Right ventricle myocardium inferior (tissue), 1 donor: ENCODE measurements around the gene BCL2L11. TPM values are rescaled to one million over a fixed set of nuclear protein-coding genes. Genes with fewer than 3 reads are reported as not detected.

Source experiments
- ATAC-seq: fragments of 200-7000 bp; cut with Tn5 transposase; one replicate; pipeline ENCODE4 v1.9.1; 2020; ENCODE audit warnings: mild to moderate bottlenecking, moderate library complexity
- DNase-seq: peaks from one replicate; pipeline ENCODE4 v3.0.0; 2021; ENCODE audit errors: missing footprints
- intact Hi-C: fragments of 100-400 bp; cut with DNase I; formaldehyde crosslinking; loops from one replicate; pipeline ENCODE4 v1.11.0; 2022
- total RNA-seq: library from RNA; stranded (reverse); fragmentation: NEBNext Ultra II Directional; extraction: Animal tissue kit (Norgen Biotek cat#: 25700); gene quantifications from one replicate; pipeline ENCODE4 v1.2.1, GENCODE V29; 2021
- donor health status: DM: no; HTN: yes; CAD: no; lungs with severe emphysema.

BCL2L11 gene
- total RNA-seq, 1 donor from 2014 or later: 9.1 TPM

DNA sequence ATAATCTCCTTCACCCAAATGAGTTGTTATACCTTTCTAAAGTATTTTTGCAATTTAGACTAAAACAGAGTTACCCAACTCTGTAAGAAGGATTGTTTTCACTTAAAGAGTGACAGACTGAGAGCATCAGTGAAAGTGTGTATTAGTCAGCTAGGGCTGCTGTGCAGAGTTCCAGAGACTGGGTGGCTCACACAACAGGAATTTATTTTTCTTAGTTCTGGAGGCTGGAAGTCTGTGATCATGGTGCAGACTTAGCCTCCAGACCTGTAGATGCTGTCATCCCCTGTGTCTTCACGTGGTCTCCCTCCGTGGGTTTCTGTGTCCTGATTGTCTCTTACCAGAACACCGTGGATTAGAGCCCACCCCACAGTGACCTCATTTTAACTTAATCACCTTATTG lies 40.0 kb downstream of the BCL2L11 start:
- no peak for ATAC-seq
- intact Hi-C loops: no loop called here

DNA sequence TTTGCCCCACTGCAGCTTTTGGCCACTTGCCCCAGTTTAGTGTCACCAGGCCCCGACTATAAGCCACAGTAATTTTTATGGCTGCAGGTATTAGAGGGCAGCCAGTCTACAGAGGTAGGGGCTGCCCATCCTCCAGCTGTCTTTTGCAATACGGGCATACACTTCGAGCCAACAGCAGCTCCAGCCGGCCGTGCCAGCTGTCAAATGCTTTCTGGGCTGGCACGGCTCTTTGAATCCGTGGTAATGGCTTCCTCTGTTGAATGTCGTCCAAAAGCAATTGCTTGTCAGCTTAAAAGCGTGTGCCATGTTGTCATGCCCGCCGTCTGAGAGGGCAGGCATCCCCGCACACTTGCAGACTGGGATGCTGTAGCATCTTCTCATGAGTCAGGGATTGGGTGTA lies 41.3 kb downstream of the BCL2L11 start:
- intact Hi-C loops: no loop called here
- peak; percentile 83 for DNase-seq
- ATAC-seq: peak; percentile 83

More for the DNA sequence above, 40.0 kb downstream of the BCL2L11 start:
- no peak for DNase-seq

DNA sequence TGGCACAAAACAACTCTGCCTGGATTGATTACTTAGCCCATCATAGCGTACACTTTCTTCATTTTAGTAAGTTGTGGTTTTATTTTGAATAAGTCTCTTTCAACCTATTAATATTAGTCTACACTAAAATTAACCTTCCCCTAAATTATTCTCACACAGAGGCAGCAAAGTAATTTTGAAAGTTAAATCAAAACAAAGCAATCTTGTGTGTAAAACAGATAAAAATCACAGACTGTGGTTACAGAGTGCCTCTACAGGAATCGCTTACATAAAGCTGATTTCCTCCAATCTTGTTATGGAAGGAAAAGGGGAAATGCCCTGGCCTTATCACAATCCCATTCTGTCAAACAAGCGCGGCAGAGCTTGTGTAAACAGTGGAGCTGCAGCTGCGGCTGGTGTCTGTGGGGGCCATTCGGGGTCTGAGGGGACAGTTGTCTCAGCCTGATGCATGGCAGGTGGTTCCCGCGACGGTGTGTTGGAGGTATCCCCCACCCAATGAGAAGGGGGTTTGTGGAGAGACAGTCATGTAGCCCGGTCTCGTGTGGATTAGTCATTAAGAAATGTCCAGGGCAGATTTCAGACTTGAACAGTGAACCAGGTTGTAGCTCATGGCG lies 42.1 kb downstream of the BCL2L11 start:
- ATAC-seq (no peak), DNase-seq (no peak)
- intact Hi-C loops: no loop called here

DNA sequence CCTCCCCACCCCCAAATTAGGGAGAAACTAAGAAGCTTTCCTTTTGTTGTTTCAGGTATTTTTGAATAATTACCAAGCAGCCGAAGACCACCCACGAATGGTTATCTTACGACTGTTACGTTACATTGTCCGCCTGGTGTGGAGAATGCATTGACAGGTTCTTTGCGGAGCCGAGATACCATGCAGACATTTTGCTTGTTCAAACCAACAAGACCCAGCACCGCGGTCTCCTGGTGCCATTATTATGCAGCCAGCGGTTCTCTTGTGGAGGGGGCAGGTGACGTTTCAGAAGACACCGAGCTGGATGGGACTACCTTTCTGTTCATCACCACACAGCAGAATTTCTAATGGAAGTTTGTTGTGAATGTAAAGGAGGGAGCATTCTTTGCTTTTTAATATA lies 43.4 kb downstream of the BCL2L11 start:
- no peak for ATAC-seq
- no peak for DNase-seq
- intact Hi-C loops: no loop called here

DNA sequence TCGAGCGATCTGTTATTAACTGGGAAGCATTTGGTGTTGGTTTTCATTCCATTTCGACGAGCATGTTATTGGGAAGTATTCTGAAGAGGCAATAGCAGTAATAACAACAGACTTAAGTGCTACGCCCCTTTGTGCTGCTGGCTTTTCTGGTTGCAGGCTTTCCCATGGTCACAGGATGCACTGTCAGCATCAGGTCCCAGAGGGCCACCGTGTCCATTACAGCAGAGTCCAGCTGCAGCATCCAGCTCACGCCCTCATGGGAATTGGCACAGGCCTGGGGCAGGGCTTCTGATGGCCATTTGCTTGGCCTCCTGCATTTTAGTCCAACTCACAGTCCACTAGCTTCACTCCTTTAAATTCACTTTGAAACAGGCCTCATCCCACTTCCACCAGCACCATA lies 44.4 kb downstream of the BCL2L11 start:
- DNase-seq (peak; percentile 80), ATAC-seq (peak; percentile 52)

DNA sequence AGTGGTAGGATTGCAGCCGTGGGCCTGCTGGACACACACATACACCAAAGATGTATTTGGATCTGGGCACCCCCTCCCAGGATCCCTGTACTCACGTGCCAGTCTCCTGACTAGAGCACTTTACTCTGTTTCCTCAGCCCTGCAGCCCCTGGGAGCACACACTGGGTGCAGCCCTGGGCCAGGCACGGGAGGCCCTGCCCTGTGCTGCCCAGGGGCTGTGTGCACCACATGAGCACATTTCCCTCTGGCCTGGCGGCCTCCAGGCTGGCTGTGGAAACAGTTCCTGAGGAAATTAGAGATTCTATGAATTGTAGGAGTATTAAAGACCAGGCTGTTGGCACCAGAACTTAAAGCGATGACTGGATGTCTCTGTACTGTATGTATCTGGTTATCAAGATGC lies 45.4 kb downstream of the BCL2L11 start:
- DNase-seq (no peak), ATAC-seq (no peak)
- intact Hi-C loops: no loop called here

More for the DNA sequence above, 44.4 kb downstream of the BCL2L11 start:
- intact Hi-C loops: no loop called here

DNA sequence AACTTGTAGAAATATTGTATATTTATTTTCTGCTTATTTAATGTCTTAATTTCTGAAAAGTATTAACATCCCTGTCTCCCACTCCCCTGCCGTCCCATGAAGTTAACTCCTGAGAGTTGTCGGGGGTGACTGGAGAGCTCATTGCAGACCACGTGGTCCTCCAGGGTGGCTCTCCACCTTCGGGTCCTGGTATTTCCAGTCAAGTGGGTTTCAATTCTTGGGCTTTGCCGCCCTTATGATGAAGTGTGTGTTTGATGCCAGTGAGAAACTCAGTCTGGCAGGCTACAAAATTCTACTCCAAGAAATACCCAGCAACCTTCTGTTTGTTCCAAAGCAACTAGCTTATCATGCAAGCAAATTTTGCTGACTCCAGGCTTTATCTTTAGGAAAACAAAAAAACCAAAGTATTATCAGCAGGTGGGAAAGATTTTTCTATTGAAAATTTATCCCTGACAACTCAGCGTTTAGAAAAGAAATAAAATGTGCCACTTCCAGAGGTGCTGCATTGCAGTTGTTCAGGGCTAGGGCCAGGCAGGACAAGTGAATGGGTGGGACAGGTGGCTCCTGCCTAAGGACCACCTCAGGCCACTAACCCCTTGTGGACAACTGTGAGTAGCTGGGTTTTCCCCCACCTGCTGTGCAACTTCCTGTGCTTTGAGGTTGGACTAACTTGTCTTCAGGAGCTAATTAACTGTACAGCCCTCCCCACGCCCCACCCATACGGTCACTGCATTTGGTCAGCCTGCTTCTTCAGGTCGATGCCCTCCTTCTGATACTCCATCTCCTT lies 46.6 kb downstream of the BCL2L11 start:
- DNase-seq: no peak
- intact Hi-C loops: no loop called here
- no peak for ATAC-seq

DNA sequence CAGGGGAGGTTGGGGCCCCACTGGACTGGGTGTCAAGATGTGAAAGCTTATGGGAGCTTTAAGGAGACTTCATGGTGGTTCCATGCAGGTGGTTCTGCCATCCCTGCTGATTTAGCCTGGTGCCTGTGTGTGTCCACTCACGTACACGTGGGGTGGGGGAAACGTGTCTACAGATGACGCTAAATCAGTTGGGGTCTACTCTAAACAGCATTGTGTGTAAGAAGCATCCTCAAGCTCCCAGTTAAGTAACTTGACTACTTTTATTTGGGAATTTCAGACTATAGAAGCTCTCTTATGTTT lies 47.1 kb downstream of the BCL2L11 start:
- DNase-seq: no peak
- intact Hi-C loops: no loop called here

DNA sequence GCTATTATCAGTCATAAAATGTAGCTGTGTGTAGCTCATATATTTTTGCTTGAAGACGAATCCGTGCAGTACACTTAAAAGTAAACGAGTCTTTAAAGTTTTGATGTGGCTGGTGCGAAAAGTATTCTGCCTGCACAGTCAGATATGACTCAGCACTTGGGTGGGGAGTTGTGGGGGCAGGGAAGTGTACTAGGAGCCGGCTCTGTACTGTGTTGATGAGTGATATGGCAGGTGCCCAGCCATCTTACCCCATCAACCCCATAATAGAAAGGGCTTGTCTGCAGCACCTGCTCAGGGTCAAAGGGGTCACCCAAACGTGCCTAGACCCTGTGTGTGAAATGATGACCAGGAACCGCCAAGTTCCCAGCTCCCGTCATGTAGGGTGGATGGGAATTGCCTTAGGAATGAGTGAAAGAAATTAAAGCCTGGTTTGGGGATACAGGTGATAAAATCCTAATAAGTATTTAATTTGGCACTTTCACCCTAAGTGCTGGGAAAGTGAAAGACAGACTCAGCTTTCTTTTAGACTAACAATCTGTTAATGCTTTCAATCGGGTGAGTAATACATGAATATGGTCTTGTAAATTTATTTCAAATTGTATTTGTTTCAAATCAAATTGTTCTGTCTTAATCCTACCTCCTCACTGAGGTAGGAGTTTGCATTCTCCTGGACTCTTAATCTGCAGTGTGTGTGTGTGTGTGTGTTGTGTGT lies 48.0 kb downstream of the BCL2L11 start:
- DNase-seq: no peak
- intact Hi-C loops: no loop called here
- peak; percentile 61 for ATAC-seq

More for the DNA sequence above, 47.1 kb downstream of the BCL2L11 start:
- ATAC-seq: no peak

DNA sequence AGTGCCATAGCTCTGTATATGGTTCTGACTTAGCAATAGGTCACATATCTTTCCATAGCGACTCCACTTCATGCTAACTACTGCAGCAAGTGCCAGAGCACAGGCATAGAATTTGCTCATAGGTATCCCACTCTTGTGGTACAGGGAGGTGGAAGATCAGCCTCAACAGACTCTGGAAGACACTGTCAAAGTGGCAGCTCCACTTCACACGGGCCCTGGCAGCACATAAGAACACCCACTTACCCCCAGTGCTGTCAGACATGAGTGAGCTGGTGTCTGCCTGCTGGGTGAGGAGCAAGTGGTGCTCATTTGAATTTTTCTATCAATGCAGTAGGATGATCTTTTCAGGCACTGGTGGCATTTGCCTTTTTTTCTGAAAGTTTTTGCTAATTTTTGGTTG lies 48.6 kb downstream of the BCL2L11 start:
- intact Hi-C loops: no loop called here
- no peak for DNase-seq
- ATAC-seq: no peak

DNA sequence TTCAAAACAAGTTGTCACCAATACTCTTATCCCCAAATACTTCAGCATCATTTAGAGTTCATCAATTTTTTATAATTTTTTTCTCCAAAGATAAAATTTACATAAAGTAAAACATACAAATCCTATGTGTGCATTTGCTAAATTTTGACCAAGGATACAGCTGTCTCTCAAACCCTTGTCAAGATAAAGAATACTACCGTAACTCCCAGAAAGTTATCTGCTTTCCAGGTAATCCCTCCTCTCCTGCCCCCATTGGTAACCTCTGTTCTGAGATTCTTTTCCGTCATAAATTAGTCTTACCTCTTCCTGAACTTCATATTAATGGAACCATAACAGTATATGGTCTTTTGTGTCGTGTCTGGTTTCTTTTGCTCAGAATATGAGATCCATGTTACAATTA lies 49.2 kb downstream of the BCL2L11 start:
- DNase-seq (no peak), ATAC-seq (no peak)
- intact Hi-C loops: no loop called here

DNA sequence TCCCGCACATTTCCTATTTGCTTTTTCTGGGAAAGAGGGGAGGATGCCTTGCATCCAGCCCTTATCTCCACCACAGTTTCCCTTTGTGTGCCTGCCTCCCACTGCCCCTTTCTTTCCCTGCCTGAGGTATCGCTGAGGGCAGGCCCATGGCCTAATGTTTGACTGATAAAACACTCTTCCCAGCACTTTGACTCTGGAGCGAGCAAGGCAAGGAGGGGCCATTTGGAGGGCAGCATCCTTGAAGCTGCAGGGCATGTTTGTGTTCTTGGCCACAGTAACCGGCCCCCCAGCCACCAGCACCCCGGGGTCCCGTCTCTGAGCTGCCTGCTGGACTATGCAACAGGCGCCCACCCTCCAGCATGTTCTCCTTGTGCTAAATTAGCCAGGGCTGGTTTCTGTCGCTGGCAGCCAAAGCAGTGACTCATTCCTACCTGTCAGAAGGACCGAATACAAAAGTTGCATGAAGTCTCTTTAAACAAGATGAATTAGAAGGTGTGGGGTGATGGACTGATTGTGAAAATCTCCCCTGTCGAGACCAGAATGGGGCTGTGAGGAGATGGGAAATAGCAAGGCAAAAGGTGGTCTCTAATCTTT lies 50.7 kb downstream of the BCL2L11 start:
- ATAC-seq (no peak), DNase-seq (no peak)
- intact Hi-C loops: no loop called here

DNA sequence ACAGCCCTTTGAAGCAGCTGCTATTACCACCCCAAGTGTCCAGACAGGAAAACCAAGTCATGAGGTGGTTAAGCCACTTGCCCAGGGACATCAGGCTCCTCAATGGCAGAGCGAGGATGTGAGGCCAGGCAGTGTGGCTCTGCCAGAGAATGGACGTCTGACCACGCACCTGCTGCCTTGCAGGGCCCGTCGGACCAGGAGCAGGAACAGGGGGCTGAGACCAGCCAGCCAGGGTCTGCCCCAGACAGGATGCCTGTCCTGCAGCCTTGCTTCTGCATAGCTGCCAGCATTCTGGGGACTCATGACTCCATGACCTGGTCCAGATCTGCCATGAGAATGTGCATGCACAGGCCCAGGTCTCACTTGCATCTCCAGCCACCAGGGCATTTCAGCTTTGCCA lies 52.0 kb downstream of the BCL2L11 start:
- intact Hi-C loops: no loop called here
- no peak for ATAC-seq
- no peak for DNase-seq

DNA sequence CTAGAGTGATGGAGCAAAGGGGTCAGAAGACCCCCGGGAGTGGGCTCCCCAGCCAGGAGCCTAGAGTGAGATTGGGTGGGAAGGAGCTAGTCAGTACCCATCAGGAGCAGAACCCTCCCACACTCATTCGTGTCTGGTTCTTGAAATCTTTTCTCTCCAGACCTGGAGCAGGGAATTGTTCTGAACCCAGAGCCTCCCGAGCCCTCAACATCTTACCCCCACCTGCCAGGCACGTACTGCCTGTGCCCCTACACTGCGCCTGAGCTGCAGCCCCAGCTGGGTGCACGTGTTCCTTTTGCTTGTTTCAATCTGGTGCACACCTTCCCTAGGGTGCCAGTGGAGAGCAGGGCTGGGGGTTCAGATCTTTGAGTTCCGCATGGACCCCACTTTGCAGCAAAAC lies 52.6 kb downstream of the BCL2L11 start:
- DNase-seq (no peak), ATAC-seq (no peak)
- intact Hi-C loops: no loop called here

DNA sequence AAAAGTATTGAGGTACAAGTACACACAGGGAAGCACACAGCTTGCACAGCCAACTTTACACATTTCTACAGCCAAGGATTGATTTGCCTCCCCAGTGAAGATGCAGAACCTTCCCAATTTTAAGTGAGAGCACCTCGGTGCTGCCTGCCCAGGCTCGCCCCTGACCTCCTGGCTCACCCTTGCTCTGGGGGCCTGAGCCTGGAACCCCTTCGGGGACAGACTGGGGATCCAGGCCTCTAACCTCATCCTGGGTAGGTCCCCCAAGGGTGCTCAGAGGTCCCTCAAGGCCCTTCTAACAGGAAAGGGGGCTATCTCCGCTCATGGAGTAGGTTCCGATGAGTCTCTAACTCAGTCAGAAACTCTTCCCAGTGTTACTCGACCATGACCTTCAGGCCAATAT lies 53.1 kb downstream of the BCL2L11 start:
- intact Hi-C loops: no loop called here
- DNase-seq (no peak), ATAC-seq (no peak)

DNA sequence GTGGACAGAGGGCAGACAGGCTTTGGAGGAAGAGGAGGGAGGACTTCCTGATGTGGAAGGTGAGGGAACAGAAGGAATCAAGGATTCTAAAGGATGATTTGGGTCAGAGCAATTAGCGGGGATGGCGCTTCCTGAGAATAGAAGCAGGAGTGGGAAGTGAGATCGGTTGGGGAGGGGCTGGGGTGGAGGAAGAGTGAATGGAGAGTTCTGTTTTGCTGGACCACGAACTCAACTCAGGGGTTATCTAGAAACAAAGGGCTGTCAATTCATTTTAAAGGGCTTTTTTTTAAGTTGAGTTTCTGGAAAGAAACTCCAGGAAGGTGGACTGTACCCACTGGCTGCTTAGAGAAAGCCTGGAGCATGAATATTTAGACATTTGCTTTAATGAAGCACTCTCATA lies 54.9 kb downstream of the BCL2L11 start:
- intact Hi-C loops: no loop called here
- ATAC-seq (no peak), DNase-seq (no peak)

DNA sequence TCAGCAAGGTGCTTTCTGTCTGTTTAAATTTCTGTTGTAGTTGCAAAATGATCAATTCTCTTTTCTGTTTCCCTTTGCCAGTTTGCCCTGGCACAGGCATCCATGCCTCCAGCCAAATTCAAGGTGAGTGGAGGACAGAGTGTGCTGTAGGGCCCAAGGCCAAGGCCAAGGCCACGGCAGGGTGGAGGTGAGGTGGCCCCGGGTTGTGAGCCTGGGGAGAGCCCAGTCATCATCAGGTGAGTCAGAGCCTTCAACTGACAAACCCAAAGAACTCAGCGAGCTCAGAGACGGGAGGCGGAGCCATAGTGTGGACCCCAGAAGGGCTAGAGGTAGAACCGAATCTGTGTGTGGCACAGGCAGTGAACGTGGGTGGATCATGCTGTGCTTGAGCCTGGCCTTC lies 55.7 kb downstream of the BCL2L11 start:
- intact Hi-C loops: no loop called here
- DNase-seq (no peak), ATAC-seq (no peak)

DNA sequence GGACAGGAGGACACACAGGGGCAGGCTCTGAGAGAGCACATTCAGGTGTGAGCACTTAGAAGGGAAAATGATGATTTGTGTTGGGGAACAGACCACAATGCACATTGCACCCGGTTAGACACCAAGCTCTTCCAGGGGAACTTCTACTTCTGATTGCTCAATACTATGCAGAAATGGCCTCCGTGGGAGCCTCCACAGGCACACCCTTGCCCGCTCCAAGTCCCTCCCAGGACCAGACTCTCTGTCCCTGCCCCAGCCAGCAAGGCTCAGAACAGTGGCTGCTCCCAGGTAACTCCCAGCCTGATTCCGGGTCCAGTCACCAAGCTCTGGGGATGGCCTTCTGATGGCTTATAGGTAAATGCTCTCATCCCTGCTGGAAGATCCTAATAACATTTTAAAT lies 56.2 kb downstream of the BCL2L11 start:
- ATAC-seq: no peak
- DNase-seq: no peak
- intact Hi-C loops: no loop called here

DNA sequence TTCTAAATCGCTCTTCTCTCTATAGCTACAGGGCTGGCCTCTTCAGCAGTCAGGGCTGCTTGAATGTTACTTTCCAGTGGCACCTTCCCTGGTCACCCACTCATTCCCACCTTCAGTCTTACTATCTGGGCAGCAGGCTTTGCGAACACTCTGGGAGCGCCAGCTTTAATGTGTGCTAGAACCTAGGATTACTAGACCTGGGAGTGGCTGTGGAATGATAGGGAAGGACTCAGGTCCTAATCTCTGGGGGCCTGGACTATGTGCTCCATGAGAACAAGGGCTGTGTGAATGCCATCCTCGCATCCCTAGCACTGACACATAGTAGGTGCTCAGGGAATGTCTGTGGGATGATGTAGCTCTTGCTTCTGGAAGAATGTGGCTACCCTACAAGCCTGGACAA lies 57.6 kb downstream of the BCL2L11 start:
- ATAC-seq: no peak
- intact Hi-C loops: no loop called here
- DNase-seq: no peak
